HL-60 (cell line): Measurements from ENCODE around the gene MOCOS.

Experiments used
- DNase-seq, 2 experiments: peaks; one replicate each; pipeline ENCODE4 v3.0.0-alpha.2; 2010 to 2020; ENCODE audit warnings: low read depth in 1 of 2, low spot score in 1 of 2
- H3K27ac ChIP-seq: fragments of 250-450 bp; sonication (Bioruptor Pico); replicated peaks from 2 replicates; pipeline ENCODE4 v1.5.1; 2020; ENCODE audit warnings: mild to moderate bottlenecking, moderate library complexity
- H3K27me3 ChIP-seq: fragments of 250-450 bp; sonication (Bioruptor Pico); 2 replicates; pipeline ENCODE4 v1.5.1; 2021; ENCODE audit warnings: mild to moderate bottlenecking, moderate library complexity; ENCODE audit not compliant: insufficient read depth, poor library complexity, severe bottlenecking
- H3K4me3 ChIP-seq: replicated peaks from 2 replicates; pipeline ENCODE4 v1.5.1; 2011; ENCODE audit warnings: mild to moderate bottlenecking, control low read depth, low read length; ENCODE audit not compliant: insufficient read depth
- CTCF ChIP-seq: IDR thresholded peaks from one replicate; pipeline ENCODE4 v1.5.1; 2011; ENCODE audit warnings: low read length, control low read depth, inconsistent platforms; ENCODE audit not compliant: insufficient read depth
- GABPA ChIP-seq: IDR thresholded peaks from 2 replicates; pipeline ENCODE4 v1.6.1; 2012; ENCODE audit warnings: low read depth
- POLR2AphosphoS5 ChIP-seq: IDR thresholded peaks from 2 replicates; pipeline ENCODE4 v1.6.1; 2012; ENCODE audit warnings: low read depth
- REST ChIP-seq: IDR thresholded peaks from 2 replicates; pipeline ENCODE4 v1.6.1; 2012; ENCODE audit warnings: low read depth; ENCODE audit not compliant: insufficient replicate concordance
- SPI1 ChIP-seq: IDR thresholded peaks from 2 replicates; pipeline ENCODE4 v1.6.1; 2012; ENCODE audit warnings: low read depth, mild to moderate bottlenecking, borderline replicate concordance

Gene MOCOS

GRCh38 chr18:36314098-36314497, 126.8 kb downstream of the MOCOS start:
- no peak overlapping the region for H3K27ac ChIP-seq
- TF ChIP-seq POLR2AphosphoS5 (no peak), REST (no peak), SPI1 (no peak), GABPA (no peak), CTCF (no peak)
- no peaks in the 10 kb centered on the region for H3K27me3 ChIP-seq
- DNase-seq, result no peak
- no peak overlapping the region for H3K4me3 ChIP-seq

GRCh38 chr18:36314754-36315153, 127.5 kb downstream of the MOCOS start:
- TF ChIP-seq CTCF, result no peak
- no peak for TF ChIP-seq REST
- TF ChIP-seq GABPA, result no peak
- no peak for TF ChIP-seq POLR2AphosphoS5
- TF ChIP-seq SPI1, result no peak
- H3K27me3 ChIP-seq, result no peaks in the 10 kb centered on the region
- no peak overlapping the region for H3K4me3 ChIP-seq
- DNase-seq, result no peak
- H3K27ac ChIP-seq, result no peak overlapping the region

GRCh38 chr18:36315736-36316135, 128.4 kb downstream of the MOCOS start:
- no peak overlapping the region for H3K4me3 ChIP-seq
- no peak for DNase-seq
- H3K27me3 ChIP-seq, result no peaks in the 10 kb centered on the region
- H3K27ac ChIP-seq, result no peak overlapping the region
- no peak for TF ChIP-seq SPI1
- no peak for TF ChIP-seq REST
- no peak for TF ChIP-seq CTCF
- no peak for TF ChIP-seq POLR2AphosphoS5
- no peak for TF ChIP-seq GABPA
